Measurements from ENCODE around the gene SPOCK1.

The SPOCK1 gene

GRCh38 chr5:137487600-137487999 lies 11.5 kb downstream of the SPOCK1 start:
- H3K4me3 ChIP-seq (IDR thresholded peaks at IDR 0.05; ENCODE audit: insufficient read depth, low read depth, low read length): no peak overlapping the region
- no peak for TF ChIP-seq CTCF (conservative IDR thresholded peaks at IDR 0.05; ENCODE audit: low read depth, low read length)
- no peak overlapping the region for H2AFZ ChIP-seq (ENCODE audit: low read depth)
- no peaks in the 10 kb centered on the region for H4K20me1 ChIP-seq (ENCODE audit: insufficient read depth)
- no peaks in the 10 kb centered on the region for H3K36me3 ChIP-seq (ENCODE audit: insufficient read depth)
- no peak overlapping the region for H3K9ac ChIP-seq
- no peaks in the 10 kb centered on the region for H3K79me2 ChIP-seq (ENCODE audit: insufficient read depth, low read depth)
- no peaks in the 10 kb centered on the region for H3K27me3 ChIP-seq (ENCODE audit: insufficient read depth, low read depth)
- H3K4me1 ChIP-seq (ENCODE audit: low read depth, poor library complexity, severe bottlenecking): no peaks in the 10 kb centered on the region
- H3K4me2 ChIP-seq: no peak overlapping the region
- H3K27ac ChIP-seq: no peak overlapping the region

GRCh38 chr5:137486707-137487106 lies 12.4 kb downstream of the SPOCK1 start:
- Histone ChIP-seq H3K9ac (no peak overlapping the region), H3K36me3 (ENCODE audit: insufficient read depth) (no peaks in the 10 kb centered on the region), H3K27ac (no peak overlapping the region), H3K4me1 (ENCODE audit: low read depth, poor library complexity, severe bottlenecking) (no peaks in the 10 kb centered on the region), H3K4me3 (IDR thresholded peaks at IDR 0.05; ENCODE audit: insufficient read depth, low read depth, low read length) (no peak overlapping the region), H3K79me2 (ENCODE audit: insufficient read depth, low read depth) (no peaks in the 10 kb centered on the region), H3K27me3 (ENCODE audit: insufficient read depth, low read depth) (no peaks in the 10 kb centered on the region), H3K4me2 (no peak overlapping the region), H2AFZ (ENCODE audit: low read depth) (no peak overlapping the region), H4K20me1 (ENCODE audit: insufficient read depth) (no peaks in the 10 kb centered on the region)
- no peak for TF ChIP-seq CTCF (conservative IDR thresholded peaks at IDR 0.05; ENCODE audit: low read depth, low read length)

GRCh38 chr5:137481596-137481995 lies 17.5 kb downstream of the SPOCK1 start:
- Histone ChIP-seq H3K9ac (no peak overlapping the region), H4K20me1 (ENCODE audit: insufficient read depth) (no peaks in the 10 kb centered on the region), H3K27ac (no peak overlapping the region), H3K4me2 (no peak overlapping the region), H2AFZ (ENCODE audit: low read depth) (no peak overlapping the region), H3K4me3 (IDR thresholded peaks at IDR 0.05; ENCODE audit: insufficient read depth, low read depth, low read length) (no peak overlapping the region), H3K36me3 (ENCODE audit: insufficient read depth) (no peaks in the 10 kb centered on the region), H3K79me2 (ENCODE audit: insufficient read depth, low read depth) (no peaks in the 10 kb centered on the region), H3K4me1 (ENCODE audit: low read depth, poor library complexity, severe bottlenecking) (no peaks in the 10 kb centered on the region), H3K27me3 (ENCODE audit: insufficient read depth, low read depth) (no peaks in the 10 kb centered on the region)
- no peak for TF ChIP-seq CTCF (conservative IDR thresholded peaks at IDR 0.05; ENCODE audit: low read depth, low read length)

- no peak for TF ChIP-seq CTCF (conservative IDR thresholded peaks at IDR 0.05; ENCODE audit: low read depth, low read length)
- H3K27me3 ChIP-seq (ENCODE audit: insufficient read depth, low read depth): no peaks in the 10 kb centered on the region
- H3K9ac ChIP-seq: no peak overlapping the region
- no peaks in the 10 kb centered on the region for H4K20me1 ChIP-seq (ENCODE audit: insufficient read depth)
- no peaks in the 10 kb centered on the region for H3K4me1 ChIP-seq (ENCODE audit: low read depth, poor library complexity, severe bottlenecking)
- no peak overlapping the region for H3K27ac ChIP-seq
- H2AFZ ChIP-seq (ENCODE audit: low read depth): no peak overlapping the region
- no peaks in the 10 kb centered on the region for H3K79me2 ChIP-seq (ENCODE audit: insufficient read depth, low read depth)
- no peaks in the 10 kb centered on the region for H3K36me3 ChIP-seq (ENCODE audit: insufficient read depth)
- H3K4me3 ChIP-seq (IDR thresholded peaks at IDR 0.05; ENCODE audit: insufficient read depth, low read depth, low read length): no peak overlapping the region
- no peak overlapping the region for H3K4me2 ChIP-seq
Measured at GRCh38 chr5:137478043-137478442, 21.1 kb downstream of the SPOCK1 start.

- Histone ChIP-seq H3K4me3 (IDR thresholded peaks at IDR 0.05; ENCODE audit: insufficient read depth, low read depth, low read length) (no peak overlapping the region), H3K79me2 (ENCODE audit: insufficient read depth, low read depth) (no peaks in the 10 kb centered on the region), H3K4me1 (ENCODE audit: low read depth, poor library complexity, severe bottlenecking) (no peaks in the 10 kb centered on the region), H3K36me3 (ENCODE audit: insufficient read depth) (no peaks in the 10 kb centered on the region), H3K4me2 (no peak overlapping the region), H3K27me3 (ENCODE audit: insufficient read depth, low read depth) (no peaks in the 10 kb centered on the region), H4K20me1 (ENCODE audit: insufficient read depth) (no peaks in the 10 kb centered on the region), H3K27ac (no peak overlapping the region), H3K9ac (no peak overlapping the region), H2AFZ (ENCODE audit: low read depth) (no peak overlapping the region)
- no peak for TF ChIP-seq CTCF (conservative IDR thresholded peaks at IDR 0.05; ENCODE audit: low read depth, low read length)
Measured at GRCh38 chr5:137470921-137471220, 28.3 kb downstream of the SPOCK1 start.
